Measurements from ENCODE around the gene NSMF.
"Not testable (repeated sequence)": the region's sequence is repeated elsewhere in the genome, so short reads cannot be mapped to it uniquely, and the experiment has no call there.

The NSMF gene

GRCh38 chr9:137475666-137476065 is 16.5 kb upstream of the NSMF start:
- DNase-seq (ENCODE audit: low read depth), result no peak

GRCh38 chr9:137474271-137474670 is 15.1 kb upstream of the NSMF start:
- DNase-seq (ENCODE audit: low read depth), result no peak

GRCh38 chr9:137470785-137471184 is 11.7 kb upstream of the NSMF start:
- no peak for DNase-seq (ENCODE audit: low read depth)

- no peak for DNase-seq (ENCODE audit: low read depth)
Observed at GRCh38 chr9:137467896-137468295, 8.8 kb upstream of the NSMF start.

GRCh38 chr9:137467161-137467581 is 8.0 kb upstream of the NSMF start:
- no peak for DNase-seq (ENCODE audit: low read depth)

GRCh38 chr9:137466389-137467085 is 7.4 kb upstream of the NSMF start:
- DNase-seq (ENCODE audit: low read depth), result not testable (repeated sequence)

- DNase-seq (ENCODE audit: low read depth), result no peak
Observed at GRCh38 chr9:137465720-137466388, 6.7 kb upstream of the NSMF start.

- DNase-seq (ENCODE audit: low read depth), result no peak
Observed at GRCh38 chr9:137465000-137465719, 6.0 kb upstream of the NSMF start.

GRCh38 chr9:137464291-137464999 is 5.3 kb upstream of the NSMF start:
- DNase-seq (ENCODE audit: low read depth), result no peak

GRCh38 chr9:137463931-137464290 is 4.8 kb upstream of the NSMF start:
- DNase-seq (ENCODE audit: low read depth), result no peak

- DNase-seq (ENCODE audit: low read depth), result no peak
Observed at GRCh38 chr9:137462986-137463930, 4.1 kb upstream of the NSMF start.

- DNase-seq (ENCODE audit: low read depth), result no peak
Observed at GRCh38 chr9:137462396-137462985, 3.4 kb upstream of the NSMF start.

GRCh38 chr9:137461663-137462395 is 2.7 kb upstream of the NSMF start:
- DNase-seq (ENCODE audit: low read depth), result no peak

GRCh38 chr9:137461316-137461662 is 2.2 kb upstream of the NSMF start:
- DNase-seq (ENCODE audit: low read depth), result no peak

GRCh38 chr9:137460363-137461315 is 1.5 kb upstream of the NSMF start:
- DNase-seq (ENCODE audit: low read depth), result no peak

- DNase-seq (ENCODE audit: low read depth), result no peak
Observed at GRCh38 chr9:137459601-137460362, 648 bp upstream of the NSMF start.

- DNase-seq (ENCODE audit: low read depth), result no peak
Observed at GRCh38 chr9:137458194-137459151, 661 bp downstream of the NSMF start.
